GM18498 (cell line): ENCODE results near the gene RAB4A.

Experiments
- ATAC-seq: cut with Tn5 transposase; IDR thresholded peaks from one replicate; pipeline ENCODE4 v1.9.1; 2021; ENCODE audit warnings: mild to moderate bottlenecking, moderate library complexity; ENCODE audit not compliant: unreplicated experiment

Gene RAB4A

DNA sequence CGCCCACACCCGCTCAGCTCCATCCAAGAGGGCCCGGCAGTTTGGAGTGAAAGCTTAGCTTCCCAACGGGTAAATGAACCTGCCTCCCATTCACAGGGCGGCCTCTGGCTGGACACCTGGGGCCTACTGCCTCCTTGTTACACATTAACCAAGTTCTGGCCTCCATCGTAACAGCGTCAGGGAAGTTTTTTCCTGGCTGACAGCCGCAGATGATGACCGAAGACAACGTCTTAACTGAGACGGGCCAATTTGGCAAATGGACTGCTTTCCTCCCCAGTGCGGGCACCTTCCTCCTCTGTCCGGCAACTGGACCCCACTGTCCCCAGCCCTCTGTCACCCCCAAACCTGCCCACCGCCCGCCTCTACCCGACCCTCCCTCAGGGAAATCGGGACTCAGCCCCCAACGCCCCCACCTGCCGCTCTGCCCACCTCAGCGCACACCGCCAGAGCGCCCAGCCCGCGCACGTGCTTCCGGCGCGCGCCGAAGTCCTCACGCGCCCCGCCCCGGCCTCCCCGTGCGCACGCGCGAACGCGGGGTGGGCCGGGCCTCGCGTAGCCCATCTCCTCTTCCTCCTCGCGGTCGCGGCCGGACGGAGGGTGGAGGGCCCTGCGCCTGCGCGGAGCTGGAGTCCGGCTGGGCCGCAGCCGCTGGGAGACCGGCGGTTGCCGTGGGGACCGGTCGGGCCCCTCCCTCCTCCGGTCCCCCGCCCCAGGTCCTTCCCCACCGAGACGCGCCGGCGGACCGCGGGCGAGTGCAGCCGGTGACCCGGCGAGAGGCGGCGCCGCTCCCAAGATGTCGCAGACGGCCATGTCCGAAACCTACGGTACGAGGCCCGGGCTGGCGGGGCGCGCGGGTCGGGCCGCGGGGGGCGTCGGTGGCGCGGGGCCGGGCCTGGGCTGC is at the start of gene RAB4A:
TSS of gene RAB4A (plus strand) at position 565 of the 901 bp plus-strand sequence. CDS start at position 794, 229 bp downstream.
- peak; percentile 92 for ATAC-seq

DNA sequence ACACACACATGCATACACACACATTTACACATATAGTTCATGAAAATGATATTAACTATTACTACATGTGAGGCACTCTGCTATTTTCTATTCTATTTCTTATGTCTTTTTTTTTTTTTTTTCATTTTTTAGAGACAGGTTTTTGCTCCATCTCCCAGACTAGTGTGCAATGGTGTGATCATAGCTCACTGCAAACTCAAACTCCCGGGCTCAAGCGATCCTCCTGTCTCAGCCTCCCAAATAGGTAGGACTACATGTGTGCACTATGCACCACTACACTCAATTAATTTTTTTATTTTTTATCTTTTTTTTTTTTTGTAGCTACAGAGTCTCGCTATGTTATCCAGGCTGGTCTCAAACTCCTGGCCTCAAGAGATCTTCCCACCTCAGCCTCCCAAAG is 48.8 kb upstream of the RAB4A start:
- ATAC-seq = no peak

GRCh38 chr1:229223498-229223897 is 47.4 kb upstream of the RAB4A start:
- no peak for ATAC-seq

DNA sequence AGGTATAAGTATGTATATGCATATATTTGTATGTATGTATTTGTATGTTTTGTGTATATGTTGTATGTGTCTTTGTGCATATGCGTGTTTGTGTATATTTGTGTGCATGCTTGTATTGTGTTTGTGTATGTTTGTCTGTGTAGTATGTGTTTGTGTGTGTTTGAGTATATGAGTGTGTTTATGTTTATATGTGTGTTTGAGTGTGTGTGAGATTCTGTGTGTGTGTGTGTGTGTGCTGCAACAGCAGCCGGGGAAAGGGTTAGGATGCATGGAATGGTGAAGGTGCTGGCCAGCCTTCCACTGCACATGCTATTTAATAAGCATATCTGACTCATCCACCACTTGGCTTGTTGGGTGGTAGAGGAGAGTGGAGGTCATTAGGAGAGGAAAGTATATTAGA is 46.6 kb upstream of the RAB4A start:
- no peak for ATAC-seq

GRCh38 chr1:229225331-229225782 is 45.6 kb upstream of the RAB4A start:
- no peak for ATAC-seq

DNA sequence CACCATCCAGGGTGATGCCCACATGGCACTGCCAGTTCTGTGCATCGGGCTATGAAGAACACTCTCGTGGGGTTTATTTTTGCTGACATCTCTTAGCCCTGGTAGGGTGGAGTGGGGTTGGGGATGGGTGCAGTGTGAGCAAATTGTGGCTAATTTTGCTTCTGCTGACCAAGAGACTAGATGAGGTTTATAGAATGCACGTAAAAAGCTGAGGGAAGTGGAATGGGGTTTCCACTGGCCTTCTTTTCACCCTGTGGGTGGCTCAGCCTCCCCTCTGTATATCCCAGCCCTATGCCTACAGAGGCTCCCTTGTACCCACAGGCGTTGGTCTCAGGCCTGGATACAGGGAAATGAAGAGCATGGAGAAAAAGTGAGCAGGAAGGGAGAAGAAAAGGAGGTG is 44.1 kb upstream of the RAB4A start:
- no peak for ATAC-seq

- no peak for ATAC-seq
Measured at GRCh38 chr1:229227298-229227919, 43.5 kb upstream of the RAB4A start.

- ATAC-seq = no peak
Measured at GRCh38 chr1:229228522-229228921, 42.4 kb upstream of the RAB4A start.

- no peak for ATAC-seq
Measured at GRCh38 chr1:229229137-229229720, 41.7 kb upstream of the RAB4A start.

DNA sequence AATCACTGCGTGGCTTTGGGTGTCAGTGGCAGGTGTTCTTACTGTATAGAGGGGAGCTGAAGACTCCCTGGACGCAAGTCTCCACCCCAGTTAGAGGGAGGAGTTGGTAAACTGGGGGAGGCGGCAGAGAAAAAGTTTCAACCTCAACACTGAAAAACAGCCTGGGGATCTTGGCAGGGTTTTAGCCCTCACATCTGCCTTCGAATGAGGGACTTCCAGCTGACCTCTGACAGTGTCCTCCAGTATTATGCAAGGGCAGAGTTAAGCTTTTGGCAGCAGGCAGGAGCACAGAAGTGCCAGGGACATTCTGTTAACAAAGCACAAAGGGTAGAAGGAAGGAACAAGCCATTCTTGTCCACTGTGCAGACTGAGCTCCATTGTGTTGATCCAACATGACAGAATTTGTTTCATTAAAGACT is 41.2 kb upstream of the RAB4A start:
- peak; percentile 49 for ATAC-seq

DNA sequence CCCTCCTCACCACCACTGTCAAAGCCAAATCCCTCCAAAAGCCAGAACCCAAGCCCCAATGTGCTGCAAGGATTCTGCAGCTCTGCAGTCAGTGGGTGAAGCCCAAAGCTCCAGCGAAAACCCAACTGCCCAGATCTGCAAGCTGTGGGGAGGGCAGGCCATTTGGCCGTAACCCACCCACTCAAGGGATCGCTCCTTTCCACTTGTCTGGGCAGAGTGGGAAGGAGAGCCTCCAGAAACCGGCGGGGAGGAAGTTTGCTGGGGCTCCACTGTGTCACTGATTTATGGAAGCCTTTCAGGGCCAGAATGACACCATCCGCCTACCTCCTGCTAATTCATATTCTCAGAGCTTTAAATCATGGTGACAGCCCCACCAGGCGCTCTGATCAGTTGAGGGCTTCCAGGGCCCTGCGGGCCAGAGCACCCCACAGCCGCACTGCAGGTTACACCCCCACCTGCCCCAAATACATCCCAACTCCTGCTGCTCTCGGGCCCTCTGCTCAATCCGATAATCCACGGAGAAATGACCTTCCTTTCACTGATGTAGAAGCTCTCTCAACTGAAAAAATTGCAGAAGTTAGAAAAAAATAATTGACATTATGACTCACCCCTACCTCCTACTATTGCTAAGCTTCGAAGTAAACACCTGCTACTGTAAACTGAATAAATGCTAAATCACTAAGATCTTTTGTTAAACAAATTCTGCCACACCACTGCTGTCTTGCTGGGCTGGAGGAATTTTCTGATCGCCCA is 40.6 kb upstream of the RAB4A start:
- peak; percentile 52 for ATAC-seq

DNA sequence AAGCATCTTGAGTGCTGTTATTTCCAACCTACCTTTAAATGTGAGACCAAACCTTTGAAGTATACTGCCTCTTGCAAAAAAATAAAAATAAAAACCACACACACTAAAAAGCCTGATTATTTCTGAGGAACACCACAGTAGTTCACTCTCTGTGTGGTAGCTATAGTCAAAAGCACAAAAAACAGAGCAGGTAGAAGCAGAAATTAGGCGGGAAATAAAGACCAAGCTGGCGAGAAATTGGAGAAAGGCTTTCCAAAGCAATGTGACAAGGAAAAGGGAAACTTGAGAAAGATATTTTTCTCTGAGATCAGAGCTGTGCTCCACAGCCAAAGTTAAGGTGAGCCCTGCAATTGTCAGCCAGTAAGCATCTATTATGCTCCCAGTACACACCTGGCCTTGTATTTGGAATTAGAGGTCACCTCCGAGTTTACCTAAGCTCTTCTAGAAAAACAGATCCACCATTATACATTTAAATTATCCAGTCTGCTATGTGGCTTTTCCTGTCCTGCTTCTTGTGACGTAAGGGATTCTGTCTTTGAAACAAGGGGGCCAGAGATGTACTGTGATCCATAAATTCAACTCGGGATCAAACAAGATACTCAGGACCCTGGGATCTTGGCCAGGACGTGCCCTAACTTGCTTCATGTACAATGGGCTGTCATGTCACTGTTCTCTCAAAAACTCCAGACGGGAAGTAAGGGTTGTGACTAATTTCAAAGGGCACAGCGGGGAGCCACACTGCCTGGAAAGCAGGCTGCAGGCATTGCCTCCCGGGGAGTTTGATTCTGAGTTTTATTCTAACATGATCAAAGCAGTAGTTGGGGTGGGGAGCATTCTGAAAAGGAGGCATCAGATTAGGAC is 39.8 kb upstream of the RAB4A start:
- ATAC-seq = no peak

DNA sequence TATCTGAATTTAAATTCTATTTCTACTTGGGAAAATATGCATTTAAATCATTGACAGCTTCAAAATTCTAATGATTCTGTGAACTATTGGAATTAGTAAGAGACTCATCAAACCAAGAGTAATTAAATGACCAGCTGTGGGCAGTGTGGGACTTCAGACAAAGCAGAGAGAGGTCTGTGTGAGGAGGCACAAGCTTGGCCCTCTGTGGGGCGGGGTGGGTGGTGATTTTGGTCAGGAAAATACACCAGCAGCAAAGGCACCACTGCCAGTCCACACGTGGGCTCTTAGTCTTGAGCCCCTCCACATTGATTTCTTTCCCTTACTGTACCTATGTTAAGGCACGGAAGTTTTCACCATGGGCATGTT is 39.2 kb upstream of the RAB4A start:
- ATAC-seq = no peak

DNA sequence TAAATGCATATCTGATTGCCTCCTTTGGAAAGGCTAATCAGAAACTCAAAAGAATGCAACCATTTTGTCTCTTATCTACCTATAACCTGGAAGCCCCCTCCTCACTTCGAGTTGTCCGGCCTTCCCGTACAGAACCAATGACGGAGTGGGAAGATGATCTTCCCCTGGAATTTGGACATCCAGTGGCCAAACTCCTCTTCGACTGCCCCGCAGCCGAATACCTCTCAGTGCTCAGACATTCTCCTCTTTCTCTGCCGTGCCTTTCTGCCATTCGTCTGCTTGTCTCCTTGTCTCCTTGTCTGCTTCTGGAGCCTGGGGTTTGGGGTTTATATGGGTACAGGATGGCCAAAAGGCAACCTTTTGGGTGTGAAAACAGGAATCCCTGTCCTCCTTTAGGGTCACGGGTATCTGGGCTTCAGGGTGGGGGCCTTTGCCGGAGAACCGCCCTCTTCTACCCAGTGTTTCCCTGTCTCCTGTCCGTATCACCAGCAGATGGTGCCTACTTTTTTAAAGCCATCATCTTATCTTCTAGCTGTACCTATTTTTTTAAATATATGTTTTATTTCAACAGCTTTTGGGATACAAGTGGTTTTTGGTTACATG is 35.9 kb upstream of the RAB4A start:
- no peak for ATAC-seq

DNA sequence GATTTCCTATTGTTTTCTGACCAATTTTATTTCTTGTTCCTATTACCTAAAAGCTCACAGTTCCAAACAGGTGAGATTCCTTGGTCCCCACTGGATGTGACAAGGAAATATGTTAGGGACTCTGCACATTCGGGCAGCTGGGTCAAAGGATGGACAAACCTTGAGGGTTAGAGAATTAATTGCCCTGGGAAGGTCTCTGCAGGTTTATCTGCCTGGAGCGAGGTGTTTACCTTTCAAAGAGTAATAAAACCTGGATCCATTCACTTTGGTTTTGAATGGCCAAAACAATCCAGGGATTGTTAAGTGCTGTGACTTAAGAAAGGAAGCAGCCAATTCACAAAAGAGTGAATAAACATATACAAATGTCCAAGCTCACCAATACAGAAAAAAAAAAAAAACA is 33.6 kb upstream of the RAB4A start:
- ATAC-seq = no peak

DNA sequence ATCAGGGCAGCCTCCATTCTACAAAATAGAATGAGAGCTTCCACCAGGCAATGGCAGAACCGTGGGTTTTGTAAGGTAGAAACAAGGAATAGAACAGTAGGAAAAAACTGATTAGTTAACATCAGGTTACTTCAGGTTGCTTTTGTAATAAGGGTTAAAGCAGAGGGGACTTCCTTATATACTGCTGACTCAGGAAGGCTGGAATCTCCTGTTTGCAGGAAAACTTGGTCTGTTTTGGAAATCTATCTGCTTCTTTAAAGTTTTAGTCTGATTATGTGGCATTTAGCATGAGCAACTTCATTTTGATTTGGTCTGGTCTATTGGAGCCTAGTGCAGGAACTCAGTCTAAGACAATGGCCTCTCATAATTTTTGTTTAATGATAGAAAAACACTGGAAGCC is 32.7 kb upstream of the RAB4A start:
- ATAC-seq = no peak

DNA sequence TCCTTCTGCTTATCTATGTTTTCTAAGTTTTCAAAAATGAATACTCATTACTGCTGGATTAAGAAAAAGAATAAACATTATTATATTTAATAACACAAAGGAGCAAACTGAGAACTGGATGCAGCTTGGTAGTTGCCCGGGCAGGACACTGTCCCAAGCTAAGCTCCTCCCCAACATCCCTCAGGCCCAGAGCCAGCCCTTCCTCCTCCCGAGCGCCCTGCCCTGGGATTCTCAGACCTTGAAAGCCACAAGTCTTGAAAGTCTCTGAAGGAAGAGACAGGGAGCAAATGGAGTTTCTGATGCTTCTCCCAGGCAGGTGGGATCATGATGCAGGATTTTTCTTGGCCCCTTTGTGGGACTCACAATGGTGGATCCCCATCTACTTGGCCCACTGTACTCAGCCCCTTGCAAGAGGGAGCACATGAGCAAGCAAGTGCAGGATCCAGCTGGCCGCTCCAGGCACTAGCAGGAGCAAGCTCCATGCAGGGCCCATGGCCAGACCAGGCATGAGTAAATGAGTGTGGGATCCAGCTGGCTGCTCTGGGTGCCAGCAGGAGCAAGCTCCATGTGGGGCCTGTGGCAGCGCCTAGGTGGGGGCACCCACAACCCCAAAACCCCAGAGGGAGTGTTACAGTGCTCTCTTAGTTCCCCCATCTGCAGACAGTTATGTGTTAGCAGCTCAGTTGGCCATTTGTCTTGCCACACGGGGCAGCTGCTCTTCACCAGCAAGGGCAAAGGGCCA is 32.1 kb upstream of the RAB4A start:
- no peak for ATAC-seq

GRCh38 chr1:229240532-229240931 is 30.4 kb upstream of the RAB4A start:
- ATAC-seq = no peak

DNA sequence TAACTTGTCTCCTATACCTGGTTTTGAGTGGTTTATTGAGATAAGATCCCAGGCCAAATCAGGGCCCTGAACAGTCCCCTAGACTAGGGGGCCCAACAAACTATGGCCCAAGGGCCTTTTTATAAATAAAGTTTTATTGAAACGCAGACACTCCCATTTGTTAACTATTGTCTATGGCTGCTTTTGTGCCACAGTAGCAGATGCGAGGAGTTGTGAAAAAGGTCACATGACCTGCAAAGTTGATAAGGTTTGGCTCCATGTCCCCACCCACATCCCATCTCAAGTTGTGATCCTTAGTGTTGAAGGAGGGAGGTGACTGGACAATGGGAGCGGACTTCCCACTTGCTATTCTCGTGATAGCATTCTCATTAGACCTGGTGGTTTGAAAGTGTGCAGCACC is 29.5 kb upstream of the RAB4A start:
- ATAC-seq = no peak
